ENCODE data around the gene HS3ST3B1.

The HS3ST3B1 gene

GRCh38 chr17:14359163-14360020 lies 58.5 kb downstream of the HS3ST3B1 start:
- peak; percentile 52 for DNase-seq

GRCh38 chr17:14360856-14361255 lies 60.0 kb downstream of the HS3ST3B1 start:
- DNase-seq, result no peak

- no peak for DNase-seq
Observed at GRCh38 chr17:14361470-14361869, 60.6 kb downstream of the HS3ST3B1 start.

GRCh38 chr17:14361945-14362508 lies 61.1 kb downstream of the HS3ST3B1 start:
- no peak for DNase-seq

GRCh38 chr17:14366199-14366598 lies 65.3 kb downstream of the HS3ST3B1 start:
- no peak for DNase-seq

- DNase-seq, result no peak
Observed at GRCh38 chr17:14372461-14372860, 71.6 kb downstream of the HS3ST3B1 start.

- no peak for DNase-seq
Observed at GRCh38 chr17:14372905-14373613, 72.2 kb downstream of the HS3ST3B1 start.

GRCh38 chr17:14373614-14374259 lies 72.9 kb downstream of the HS3ST3B1 start:
- no peak for DNase-seq

GRCh38 chr17:14374268-14374667 lies 73.4 kb downstream of the HS3ST3B1 start:
- DNase-seq, result no peak

- no peak for DNase-seq
Observed at GRCh38 chr17:14376666-14377065, 75.8 kb downstream of the HS3ST3B1 start.

GRCh38 chr17:14381606-14382005 lies 80.7 kb downstream of the HS3ST3B1 start:
- DNase-seq, result no peak

- no peak for DNase-seq
Observed at GRCh38 chr17:14387036-14387435, 86.2 kb downstream of the HS3ST3B1 start.

- no peak for DNase-seq
Observed at GRCh38 chr17:14389681-14390080, 88.8 kb downstream of the HS3ST3B1 start.

GRCh38 chr17:14393723-14394122 lies 92.8 kb downstream of the HS3ST3B1 start:
- no peak for DNase-seq

GRCh38 chr17:14395255-14395654 lies 94.4 kb downstream of the HS3ST3B1 start:
- DNase-seq, result no peak

GRCh38 chr17:14396547-14396946 lies 95.7 kb downstream of the HS3ST3B1 start:
- DNase-seq, result no peak

- no peak for DNase-seq
Observed at GRCh38 chr17:14398766-14399165, 97.9 kb downstream of the HS3ST3B1 start.

Data from stimulated activated CD4-positive, alpha-beta T cell treated with anti-CD3 and anti-CD28 coated beads, Interleukin-15, amount 100 ng/mL, for 24 hours (primary cell).